Measurements from ENCODE around the gene LHPP.

LHPP gene

GRCh38 chr10:124653311-124653710 lies 191.7 kb downstream of the LHPP start:
- Histone ChIP-seq H3K4me3 (replicated peaks; ENCODE audit: insufficient read depth, low read length) (no peak overlapping the region), H3K27ac (replicated peaks) (no peak overlapping the region), H3K27me3 (ENCODE audit: insufficient read depth, poor library complexity, severe bottlenecking) (no peaks in the 10 kb centered on the region)
- DNase-seq (ENCODE audit: low read depth in 1 of 2, low spot score in 1 of 2) = no peak
- TF ChIP-seq POLR2AphosphoS5 (IDR thresholded peaks at IDR 0.05; ENCODE audit: low read depth) (no peak), CTCF (IDR thresholded peaks at IDR 0.05; ENCODE audit: insufficient read depth, low read length) (no peak)

- TF ChIP-seq POLR2AphosphoS5 (IDR thresholded peaks at IDR 0.05; ENCODE audit: low read depth) = no peak
- TF ChIP-seq CTCF (IDR thresholded peaks at IDR 0.05; ENCODE audit: insufficient read depth, low read length) = no peak
- TF ChIP-seq SPI1 (IDR thresholded peaks at IDR 0.05; ENCODE audit: borderline replicate concordance, low read depth) = no peak
- no peak for TF ChIP-seq GABPA (IDR thresholded peaks at IDR 0.05; ENCODE audit: low read depth)
- TF ChIP-seq, protein P1, sequence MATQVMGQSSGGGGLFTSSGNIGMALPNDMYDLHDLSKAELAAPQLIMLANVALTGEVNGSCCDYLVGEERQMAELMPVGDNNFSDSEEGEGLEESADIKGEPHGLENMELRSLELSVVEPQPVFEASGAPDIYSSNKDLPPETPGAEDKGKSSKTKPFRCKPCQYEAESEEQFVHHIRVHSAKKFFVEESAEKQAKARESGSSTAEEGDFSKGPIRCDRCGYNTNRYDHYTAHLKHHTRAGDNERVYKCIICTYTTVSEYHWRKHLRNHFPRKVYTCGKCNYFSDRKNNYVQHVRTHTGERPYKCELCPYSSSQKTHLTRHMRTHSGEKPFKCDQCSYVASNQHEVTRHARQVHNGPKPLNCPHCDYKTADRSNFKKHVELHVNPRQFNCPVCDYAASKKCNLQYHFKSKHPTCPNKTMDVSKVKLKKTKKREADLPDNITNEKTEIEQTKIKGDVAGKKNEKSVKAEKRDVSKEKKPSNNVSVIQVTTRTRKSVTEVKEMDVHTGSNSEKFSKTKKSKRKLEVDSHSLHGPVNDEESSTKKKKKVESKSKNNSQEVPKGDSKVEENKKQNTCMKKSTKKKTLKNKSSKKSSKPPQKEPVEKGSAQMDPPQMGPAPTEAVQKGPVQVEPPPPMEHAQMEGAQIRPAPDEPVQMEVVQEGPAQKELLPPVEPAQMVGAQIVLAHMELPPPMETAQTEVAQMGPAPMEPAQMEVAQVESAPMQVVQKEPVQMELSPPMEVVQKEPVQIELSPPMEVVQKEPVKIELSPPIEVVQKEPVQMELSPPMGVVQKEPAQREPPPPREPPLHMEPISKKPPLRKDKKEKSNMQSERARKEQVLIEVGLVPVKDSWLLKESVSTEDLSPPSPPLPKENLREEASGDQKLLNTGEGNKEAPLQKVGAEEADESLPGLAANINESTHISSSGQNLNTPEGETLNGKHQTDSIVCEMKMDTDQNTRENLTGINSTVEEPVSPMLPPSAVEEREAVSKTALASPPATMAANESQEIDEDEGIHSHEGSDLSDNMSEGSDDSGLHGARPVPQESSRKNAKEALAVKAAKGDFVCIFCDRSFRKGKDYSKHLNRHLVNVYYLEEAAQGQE (IDR thresholded peaks at IDR 0.05; ENCODE audit: insufficient replicate concordance, low read depth) = no peak
- DNase-seq (ENCODE audit: low read depth in 1 of 2, low spot score in 1 of 2) = no peak
- Histone ChIP-seq H3K4me3 (replicated peaks; ENCODE audit: insufficient read depth, low read length) (no peak overlapping the region), H3K27me3 (ENCODE audit: insufficient read depth, poor library complexity, severe bottlenecking) (no peaks in the 10 kb centered on the region), H3K27ac (replicated peaks) (peak overlapping the region; percentile 31; the same call in 1 of the 2 replicates)
Measured at GRCh38 chr10:124653811-124654651, 192.4 kb downstream of the LHPP start.

DNA sequence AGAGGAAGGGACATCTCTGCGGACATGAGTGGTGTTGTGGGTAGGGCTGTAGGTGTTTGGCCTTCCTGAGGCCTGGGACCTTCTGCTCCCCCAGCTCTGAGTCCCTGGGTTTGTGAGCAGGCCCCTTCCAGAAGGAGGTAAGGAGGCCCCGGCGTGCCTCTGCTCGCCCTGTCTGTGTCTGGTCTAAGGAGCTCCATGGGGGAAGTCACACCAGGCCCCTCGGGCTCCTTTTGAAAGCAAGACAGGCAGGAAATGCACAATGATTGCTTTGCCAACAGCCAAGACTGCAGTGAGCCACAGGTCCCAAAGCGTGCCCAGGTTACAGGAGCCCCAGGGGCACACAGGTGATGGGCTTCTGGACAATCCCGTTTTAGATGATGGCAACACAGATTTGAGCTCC lies 193.1 kb downstream of the LHPP start:
- TF ChIP-seq, protein P1 (IDR thresholded peaks at IDR 0.05; ENCODE audit: insufficient replicate concordance, low read depth) = no peak
- no peak for TF ChIP-seq POLR2AphosphoS5 (IDR thresholded peaks at IDR 0.05; ENCODE audit: low read depth)
- TF ChIP-seq SPI1 (IDR thresholded peaks at IDR 0.05; ENCODE audit: borderline replicate concordance, low read depth) = no peak
- H3K27ac ChIP-seq (replicated peaks) = peak overlapping the region; percentile 31; the same call in 1 of the 2 replicates
- no peak for DNase-seq (ENCODE audit: low read depth in 1 of 2, low spot score in 1 of 2)
- H3K27me3 ChIP-seq (ENCODE audit: insufficient read depth, poor library complexity, severe bottlenecking) = no peaks in the 10 kb centered on the region
- no peak overlapping the region for H3K4me3 ChIP-seq (replicated peaks; ENCODE audit: insufficient read depth, low read length)

- Histone ChIP-seq H3K4me3 (replicated peaks; ENCODE audit: insufficient read depth, low read length) (no peak overlapping the region), H3K27ac (replicated peaks) (no peak overlapping the region), H3K27me3 (ENCODE audit: insufficient read depth, poor library complexity, severe bottlenecking) (no peaks in the 10 kb centered on the region)
- DNase-seq (ENCODE audit: low read depth in 1 of 2, low spot score in 1 of 2) = no peak
- TF ChIP-seq, protein P1 (IDR thresholded peaks at IDR 0.05; ENCODE audit: insufficient replicate concordance, low read depth) = no peak
- TF ChIP-seq POLR2AphosphoS5 (IDR thresholded peaks at IDR 0.05; ENCODE audit: low read depth) (no peak), SPI1 (IDR thresholded peaks at IDR 0.05; ENCODE audit: borderline replicate concordance, low read depth) (no peak), GABPA (IDR thresholded peaks at IDR 0.05; ENCODE audit: low read depth) (no peak), CTCF (IDR thresholded peaks at IDR 0.05; ENCODE audit: insufficient read depth, low read length) (no peak)
Measured at GRCh38 chr10:124655191-124656112, 193.8 kb downstream of the LHPP start.
